ENCODE results near the gene PTGR3.

DNA sequence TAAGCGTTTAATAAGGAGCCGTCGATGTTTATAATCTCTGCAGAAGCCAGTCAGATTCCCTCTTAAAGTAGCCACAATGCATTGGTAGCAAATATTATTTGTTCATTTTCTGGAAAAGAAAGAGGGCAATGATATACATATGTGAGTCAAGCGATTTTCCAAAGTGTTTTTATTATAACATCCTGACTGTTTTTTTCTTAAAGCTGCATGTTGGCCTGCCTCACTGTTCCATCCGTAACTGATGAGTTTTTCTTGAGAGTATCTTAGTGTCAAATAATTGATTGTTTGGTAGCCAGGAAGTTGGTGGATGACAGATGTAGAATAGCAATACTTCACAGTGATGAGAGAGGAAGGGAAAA, 5.4 kb upstream of the PTGR3 start:
- TF ChIP-seq, protein P1, sequence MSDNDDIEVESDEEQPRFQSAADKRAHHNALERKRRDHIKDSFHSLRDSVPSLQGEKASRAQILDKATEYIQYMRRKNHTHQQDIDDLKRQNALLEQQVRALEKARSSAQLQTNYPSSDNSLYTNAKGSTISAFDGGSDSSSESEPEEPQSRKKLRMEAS (IDR thresholded peaks at IDR 0.05), result no peak
- no peak for TF ChIP-seq EGR1 (IDR thresholded peaks at IDR 0.05)
- TF ChIP-seq EP300 (IDR thresholded peaks at IDR 0.05; ENCODE audit: borderline replicate concordance), result no peak
- TF ChIP-seq TEAD4 (IDR thresholded peaks at IDR 0.05), result no peak
- no peak for TF ChIP-seq TCF12 (IDR thresholded peaks at IDR 0.05; ENCODE audit: low read depth)
- TF ChIP-seq, protein P2, sequence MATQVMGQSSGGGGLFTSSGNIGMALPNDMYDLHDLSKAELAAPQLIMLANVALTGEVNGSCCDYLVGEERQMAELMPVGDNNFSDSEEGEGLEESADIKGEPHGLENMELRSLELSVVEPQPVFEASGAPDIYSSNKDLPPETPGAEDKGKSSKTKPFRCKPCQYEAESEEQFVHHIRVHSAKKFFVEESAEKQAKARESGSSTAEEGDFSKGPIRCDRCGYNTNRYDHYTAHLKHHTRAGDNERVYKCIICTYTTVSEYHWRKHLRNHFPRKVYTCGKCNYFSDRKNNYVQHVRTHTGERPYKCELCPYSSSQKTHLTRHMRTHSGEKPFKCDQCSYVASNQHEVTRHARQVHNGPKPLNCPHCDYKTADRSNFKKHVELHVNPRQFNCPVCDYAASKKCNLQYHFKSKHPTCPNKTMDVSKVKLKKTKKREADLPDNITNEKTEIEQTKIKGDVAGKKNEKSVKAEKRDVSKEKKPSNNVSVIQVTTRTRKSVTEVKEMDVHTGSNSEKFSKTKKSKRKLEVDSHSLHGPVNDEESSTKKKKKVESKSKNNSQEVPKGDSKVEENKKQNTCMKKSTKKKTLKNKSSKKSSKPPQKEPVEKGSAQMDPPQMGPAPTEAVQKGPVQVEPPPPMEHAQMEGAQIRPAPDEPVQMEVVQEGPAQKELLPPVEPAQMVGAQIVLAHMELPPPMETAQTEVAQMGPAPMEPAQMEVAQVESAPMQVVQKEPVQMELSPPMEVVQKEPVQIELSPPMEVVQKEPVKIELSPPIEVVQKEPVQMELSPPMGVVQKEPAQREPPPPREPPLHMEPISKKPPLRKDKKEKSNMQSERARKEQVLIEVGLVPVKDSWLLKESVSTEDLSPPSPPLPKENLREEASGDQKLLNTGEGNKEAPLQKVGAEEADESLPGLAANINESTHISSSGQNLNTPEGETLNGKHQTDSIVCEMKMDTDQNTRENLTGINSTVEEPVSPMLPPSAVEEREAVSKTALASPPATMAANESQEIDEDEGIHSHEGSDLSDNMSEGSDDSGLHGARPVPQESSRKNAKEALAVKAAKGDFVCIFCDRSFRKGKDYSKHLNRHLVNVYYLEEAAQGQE (IDR thresholded peaks at IDR 0.05; ENCODE audit: low read depth), result no peak
- TF ChIP-seq CEBPB (IDR thresholded peaks at IDR 0.05), result no peak
- TF ChIP-seq TAF1 (IDR thresholded peaks at IDR 0.05; ENCODE audit: low read depth), result no peak
- no peak for TF ChIP-seq NFIC (IDR thresholded peaks at IDR 0.05)
- TF ChIP-seq RAD21 (IDR thresholded peaks at IDR 0.05; ENCODE audit: low read depth), result no peak
- no peak for TF ChIP-seq FOXM1 (IDR thresholded peaks at IDR 0.05; ENCODE audit: borderline replicate concordance, low read depth)
- no peak for TF ChIP-seq CREB1 (IDR thresholded peaks at IDR 0.05; ENCODE audit: low read depth)
- TF ChIP-seq, protein P3, sequence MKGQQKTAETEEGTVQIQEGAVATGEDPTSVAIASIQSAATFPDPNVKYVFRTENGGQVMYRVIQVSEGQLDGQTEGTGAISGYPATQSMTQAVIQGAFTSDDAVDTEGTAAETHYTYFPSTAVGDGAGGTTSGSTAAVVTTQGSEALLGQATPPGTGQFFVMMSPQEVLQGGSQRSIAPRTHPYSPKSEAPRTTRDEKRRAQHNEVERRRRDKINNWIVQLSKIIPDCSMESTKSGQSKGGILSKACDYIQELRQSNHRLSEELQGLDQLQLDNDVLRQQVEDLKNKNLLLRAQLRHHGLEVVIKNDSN (IDR thresholded peaks at IDR 0.05), result no peak
